HG03103 (cell line): ENCODE results near the gene SND1.

ENCODE experiments used
- ATAC-seq: cut with Tn5 transposase; IDR thresholded peaks from one replicate; pipeline ENCODE4 v1.9.1; 2021; ENCODE audit warnings: low read depth; ENCODE audit not compliant: unreplicated experiment

The SND1 gene

DNA sequence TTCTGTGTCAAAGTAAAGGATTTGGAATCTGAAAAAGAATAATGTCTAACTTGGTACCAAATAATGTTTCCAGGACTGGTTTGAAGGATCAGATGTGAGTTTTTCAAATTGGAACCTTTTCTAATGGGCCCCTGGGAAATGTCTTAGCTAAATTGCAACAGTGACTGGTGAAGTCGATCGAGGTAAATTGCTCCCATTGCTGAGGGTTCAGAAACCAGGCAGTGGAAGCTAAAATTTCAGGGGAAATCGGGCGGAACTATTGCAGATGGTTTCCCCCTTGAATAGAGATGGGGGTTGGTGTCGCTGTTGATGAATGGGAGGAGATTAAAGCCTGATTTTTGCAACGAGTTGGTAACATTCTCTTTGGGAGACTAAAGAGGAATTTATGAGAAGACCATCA lies 112.7 kb downstream of the SND1 start:
- no peak for ATAC-seq

DNA sequence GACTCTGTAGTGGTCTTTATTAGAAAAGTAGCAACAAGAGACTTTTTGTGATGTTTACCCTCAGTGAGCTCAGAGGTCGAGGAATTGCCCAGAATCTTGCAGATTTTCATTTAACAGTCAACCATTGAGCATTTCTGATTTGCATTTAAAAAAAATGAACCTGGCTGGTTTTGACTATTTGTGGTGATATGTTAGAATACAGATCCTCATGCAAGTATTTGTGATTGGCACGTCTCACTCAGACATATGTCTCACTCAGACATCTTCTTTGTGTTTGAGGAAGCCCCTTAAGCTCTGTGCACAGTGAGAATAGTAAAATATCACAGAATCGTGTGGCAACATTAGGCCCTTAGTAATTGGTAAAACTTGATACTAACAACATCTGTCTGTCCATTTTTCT lies 113.2 kb downstream of the SND1 start:
- no peak for ATAC-seq

DNA sequence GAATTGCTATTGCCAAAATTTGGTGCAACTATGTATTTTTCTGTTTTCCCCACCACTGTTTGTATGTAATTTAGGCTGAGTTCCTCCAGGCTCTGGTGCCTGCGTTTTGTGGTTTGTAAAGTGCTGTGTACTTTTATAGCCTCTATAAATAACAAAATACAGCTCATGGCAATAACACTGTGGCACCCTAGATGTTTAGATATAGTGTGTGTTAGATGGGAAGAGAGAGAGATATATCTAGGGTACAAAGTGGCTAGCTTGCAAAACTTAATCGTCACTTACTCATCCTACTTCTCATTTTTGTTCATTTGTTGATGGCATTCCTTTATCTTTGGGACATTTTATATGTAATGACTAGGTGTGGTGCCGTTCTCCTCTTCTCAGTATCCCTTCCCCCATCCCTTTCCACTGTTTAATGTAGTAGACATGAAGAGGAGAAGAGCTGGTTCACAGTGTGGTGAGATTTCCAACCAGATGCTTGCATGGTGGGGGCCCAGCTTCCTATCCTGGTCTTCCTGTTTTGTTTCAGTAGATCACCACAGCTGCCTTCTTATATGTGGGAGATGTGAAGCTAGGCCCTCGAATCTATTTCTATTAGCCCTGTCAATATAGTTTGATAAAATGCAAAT lies 115.0 kb downstream of the SND1 start:
- ATAC-seq = no peak

DNA sequence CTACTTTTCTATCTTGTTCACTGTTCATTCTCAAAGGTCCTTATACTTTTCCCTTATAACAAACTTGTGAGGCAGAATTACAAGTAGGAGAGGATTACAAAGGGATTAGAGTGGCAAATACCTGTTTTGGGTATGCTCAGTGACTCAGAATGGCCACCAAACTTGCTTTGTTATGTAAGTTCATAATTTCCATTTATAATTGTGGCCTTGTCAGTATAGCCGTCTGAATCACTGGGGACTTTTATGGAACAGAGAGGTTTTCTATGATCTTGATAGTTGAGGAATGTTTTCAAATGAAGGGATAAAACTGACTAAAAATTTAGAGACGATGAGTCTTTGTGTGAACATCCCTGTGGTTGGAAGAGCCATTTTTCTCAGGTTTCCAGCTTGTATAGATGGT lies 116.2 kb downstream of the SND1 start:
- no peak for ATAC-seq

DNA sequence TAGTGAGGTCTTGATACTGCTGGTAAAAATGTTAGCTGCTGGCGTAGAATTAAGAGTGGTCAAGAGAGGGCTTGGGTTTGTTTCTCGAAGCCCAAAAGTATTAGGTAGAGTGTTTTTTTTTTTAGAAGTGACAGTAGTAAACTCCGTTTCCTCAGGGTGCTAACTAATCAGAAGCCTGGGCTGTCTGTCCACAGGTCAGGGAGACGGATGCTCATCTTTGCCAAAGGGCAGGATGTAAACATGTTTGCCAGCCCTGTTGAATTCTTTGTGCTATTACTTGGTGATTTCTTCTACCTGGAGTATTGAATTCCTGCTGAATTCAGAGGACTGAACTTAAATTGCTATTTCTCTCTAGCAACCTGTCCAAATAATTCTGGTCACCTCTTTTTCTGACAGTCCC lies 117.1 kb downstream of the SND1 start:
- no peak for ATAC-seq

DNA sequence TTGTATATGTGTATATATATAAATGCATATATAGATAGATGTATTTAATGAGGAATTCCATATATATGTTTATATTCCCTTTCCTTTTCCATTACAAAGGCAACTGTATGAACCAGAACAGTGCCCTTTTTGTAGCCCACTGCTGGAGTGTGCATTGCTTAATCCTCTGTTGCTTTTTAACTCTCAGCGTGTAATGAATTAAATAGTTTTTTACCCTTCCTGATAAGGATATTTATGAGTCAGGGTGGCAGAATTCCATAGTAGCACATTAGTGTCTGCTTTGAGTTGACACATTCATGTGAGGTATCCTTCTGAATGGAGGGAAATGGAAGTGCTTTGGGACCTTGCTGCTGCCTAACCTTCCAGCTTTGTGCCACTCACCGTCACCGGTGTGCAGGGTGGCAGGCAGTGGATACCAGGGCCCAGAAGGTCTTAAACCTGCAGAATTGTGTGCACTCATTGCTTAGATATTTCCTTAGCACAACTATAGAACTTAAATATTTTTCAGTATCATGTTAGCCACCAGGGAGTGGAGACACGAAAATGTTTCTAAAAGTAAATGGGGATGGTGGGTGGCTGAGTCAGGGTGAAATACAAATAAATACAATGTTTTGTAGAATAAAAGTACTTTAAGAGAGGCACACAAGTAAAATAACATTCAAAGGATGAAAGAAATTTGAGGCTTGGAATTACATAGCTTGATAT lies 117.9 kb downstream of the SND1 start:
- ATAC-seq = no peak

DNA sequence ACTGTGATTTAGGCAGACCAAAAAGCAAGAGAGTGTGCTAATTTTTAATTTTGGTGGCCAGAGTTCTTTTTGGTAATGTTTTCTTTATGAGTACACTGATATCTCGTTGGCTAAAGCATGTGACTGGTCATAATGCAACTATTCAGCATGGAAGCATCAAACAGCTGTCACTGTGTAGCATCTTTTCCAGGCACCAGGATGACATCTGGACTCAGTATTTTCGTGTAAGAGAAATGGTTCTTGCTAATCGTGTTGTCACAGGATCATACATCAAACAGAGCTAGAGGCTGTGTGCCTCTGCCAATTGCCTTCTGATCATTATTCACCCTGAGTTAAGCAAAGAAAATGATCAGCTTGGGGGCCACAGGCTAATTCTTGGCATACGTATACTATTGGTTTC lies 118.9 kb downstream of the SND1 start:
- no peak for ATAC-seq

DNA sequence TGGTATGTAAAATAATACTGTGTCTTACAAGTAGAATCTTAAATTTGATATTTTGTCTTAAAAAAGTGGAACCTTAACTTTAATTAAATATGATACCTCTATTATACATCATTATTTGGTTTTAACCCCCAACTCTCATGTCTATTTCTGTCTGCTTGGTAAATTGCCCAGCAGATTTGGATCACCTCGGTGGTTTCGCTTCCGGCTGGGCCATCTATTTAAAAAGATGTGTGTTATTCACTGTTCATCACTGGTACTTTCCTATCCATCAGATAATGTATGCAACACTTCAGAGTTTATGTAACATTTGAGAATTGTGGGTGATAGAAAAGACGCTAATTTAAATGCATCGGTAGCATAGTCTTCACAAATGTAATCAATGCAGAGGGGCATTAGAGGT lies 119.7 kb downstream of the SND1 start:
- ATAC-seq = no peak

DNA sequence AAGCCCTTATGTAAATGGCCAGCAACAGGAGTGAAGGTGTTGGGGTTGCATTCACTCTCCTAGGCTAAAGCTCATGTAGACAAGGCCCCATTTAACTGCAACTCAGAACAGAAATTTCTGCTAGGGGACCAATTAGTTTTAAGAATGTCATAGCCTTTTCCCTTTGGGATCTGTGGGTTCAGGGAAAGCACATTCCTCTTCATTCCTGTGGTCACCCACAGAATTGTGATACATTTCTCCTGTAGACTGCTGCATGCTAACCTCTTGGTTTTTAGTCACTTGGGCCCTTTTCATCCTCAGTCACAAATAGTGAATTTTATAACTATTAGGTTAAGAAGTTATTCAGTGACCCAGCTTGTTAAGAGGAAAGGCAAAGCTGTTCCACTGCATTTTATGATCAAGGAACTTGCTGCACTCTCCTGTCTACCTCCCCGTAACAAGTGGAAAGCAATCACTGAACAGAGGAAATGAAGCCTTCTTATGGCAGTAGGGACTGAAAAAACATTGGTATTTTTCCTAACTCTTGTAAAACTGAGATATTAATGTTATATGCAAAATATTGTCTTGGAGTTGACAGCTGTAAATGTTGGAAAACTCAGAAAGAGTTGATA lies 124.9 kb downstream of the SND1 start:
- no peak for ATAC-seq

DNA sequence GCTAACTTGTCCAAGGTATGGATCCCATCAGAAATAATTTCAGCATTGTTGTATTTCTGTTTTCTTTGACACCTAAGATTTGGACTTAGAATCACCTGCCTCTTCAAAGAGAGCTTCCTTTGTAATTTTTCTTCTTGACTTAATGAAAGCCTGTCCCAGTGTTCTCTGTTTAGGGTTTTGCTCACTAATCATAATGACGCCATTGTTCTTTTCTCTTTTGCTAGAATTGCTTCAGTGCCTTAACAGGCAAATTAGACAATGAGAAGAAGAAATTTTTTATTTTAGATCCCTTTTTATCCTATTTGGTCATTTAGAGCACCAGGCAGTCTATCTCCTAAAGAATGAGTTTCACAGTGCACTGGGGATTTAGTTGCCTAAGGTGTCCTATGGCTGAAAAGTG lies 128.5 kb downstream of the SND1 start:
- no peak for ATAC-seq

DNA sequence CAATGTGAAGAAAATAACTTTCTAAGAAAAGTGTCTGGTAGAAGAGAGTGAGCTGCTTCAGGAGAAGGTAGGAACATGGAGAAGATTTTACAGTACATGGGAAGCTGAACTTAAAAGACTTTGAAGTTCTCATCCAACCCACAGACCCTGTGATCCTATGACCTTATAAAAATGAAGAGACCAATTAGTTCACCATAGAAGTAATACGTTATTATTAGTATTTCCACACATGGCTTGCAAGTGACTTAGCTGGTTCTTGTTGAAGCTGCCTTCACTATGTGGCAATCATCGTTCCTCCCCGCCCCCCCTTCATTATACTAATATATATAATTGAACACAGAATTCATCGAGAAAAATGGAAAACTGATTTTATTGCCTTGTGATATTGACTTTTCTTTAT lies 129.1 kb downstream of the SND1 start:
- ATAC-seq = no peak

DNA sequence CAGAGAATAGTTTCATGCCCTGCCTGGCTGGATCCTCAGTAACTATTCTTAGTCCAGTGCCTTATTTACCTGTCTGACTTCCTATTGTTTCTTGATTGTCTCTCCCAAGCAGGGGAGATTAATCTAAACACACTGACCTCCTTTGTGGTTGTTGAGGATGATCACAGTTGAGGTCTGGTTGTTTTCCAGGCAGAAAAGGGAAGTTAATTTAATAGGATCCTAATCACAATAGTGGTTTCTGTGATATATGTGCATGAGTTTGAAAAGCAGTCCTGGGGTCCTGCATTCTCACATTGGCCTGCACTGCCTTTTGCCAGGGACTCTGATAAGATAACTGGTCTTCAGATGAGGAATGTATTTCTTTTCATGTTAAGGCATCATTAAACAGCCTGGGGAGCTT lies 130.1 kb downstream of the SND1 start:
- ATAC-seq = no peak

DNA sequence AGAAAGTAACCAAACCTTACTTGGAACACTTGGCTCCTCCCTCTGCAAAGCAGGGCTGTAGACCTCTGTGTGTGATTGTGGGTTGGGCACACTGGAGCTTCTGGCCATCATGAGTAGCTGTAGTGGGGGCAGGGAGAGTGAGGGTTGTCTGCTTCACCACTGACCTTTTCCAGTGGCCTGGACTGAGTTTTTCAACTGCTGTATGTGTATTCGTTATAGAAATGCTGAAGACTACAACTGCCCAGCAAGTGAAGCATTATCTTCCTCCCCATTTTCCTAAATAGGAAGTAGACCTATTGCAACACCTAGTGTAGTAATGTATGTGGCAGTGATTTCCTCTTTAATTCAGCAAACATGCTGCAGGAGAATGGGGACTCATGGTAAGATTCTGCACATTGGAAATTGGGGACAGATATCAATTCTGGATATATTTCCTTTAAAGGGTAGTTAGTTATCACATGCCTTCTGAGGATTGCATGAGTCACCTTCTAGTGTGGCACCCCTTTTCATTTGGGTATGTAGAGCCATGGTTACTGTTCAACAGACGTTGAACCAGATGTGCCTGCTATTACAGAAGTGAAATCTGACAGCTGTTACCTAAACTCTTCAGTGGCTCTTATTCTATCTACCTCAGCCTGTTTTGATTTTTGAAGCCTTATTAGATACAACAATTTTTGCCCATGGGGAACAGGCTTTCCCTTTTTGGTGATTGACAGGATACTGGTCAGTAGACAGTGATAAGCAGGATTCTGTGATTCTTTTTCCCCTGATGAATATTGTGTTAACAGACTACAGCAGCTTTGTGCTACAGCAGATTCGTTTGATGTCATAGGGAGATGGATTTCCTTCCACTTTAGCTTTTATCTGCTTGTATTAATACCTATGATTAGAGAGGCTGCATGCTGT lies 130.9 kb downstream of the SND1 start:
- ATAC-seq = peak; percentile 72

DNA sequence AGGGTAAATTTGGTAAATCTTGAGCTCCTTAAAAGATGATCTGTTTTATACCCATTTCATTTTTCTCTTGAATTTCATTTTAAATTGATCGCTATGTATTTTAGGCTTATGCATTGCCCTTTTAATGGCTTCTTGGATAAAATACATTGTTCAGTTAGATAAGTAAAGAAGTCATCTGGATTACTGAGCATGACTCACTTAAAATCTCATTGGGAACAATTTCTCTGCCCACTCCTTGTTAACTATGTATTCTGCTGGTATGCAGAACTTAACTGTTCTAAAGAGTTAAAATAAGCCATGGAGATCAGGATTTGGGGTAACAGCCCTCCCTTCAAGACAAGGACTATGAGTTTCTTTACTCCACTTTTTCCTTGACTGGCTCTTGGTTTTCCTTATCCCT lies 134.2 kb downstream of the SND1 start:
- no peak for ATAC-seq

DNA sequence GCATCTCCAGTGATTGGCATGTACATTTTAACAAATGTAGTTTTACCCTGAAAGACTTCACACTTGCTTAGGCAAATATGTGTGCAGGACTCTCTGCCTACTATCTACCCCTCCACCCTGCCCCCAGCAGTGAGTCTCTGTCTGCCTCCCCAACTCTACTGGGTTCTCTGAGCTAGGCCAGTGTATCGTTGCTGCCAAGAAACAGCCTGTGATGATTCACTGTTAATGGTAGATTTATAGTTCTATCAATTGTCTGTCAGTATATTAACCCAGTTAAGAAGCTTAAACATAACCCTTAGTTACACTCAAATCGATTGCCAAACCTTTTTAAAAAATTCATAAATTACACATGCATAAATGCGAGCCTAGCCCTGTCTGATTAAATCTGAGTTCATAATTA lies 137.0 kb downstream of the SND1 start:
- no peak for ATAC-seq

DNA sequence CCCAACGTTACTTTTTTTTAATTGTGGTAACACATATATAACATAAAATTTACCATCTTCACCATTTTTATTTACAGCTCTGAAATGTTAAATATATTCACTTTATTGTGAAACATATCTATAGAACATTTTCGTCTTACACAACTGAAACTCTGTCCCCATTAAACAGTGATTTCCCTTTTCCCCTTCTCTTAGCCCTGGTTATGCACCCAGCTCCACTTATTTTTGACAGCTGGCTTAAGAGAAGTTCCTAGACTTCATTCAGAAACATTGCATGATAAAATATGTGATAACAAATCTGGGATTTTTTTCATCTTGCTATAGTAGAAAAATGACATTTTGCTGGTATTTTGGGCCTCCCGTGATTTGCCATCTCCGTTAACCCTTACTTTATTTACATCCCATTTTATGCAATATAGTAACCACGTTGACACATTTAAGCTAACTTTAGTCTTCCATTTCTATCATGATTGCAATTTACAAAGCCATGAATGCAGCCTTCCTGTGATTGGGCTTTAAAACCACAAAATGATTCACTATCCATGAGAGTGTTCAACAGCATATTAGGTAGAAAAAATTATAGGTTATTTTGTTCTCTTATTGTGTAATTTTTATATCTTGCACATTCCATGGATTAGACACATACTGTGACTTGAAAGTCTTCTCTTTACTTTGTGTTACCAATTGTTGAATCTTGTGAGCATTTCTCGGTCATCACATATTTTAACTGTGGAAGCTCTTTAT lies 139.6 kb downstream of the SND1 start:
- no peak for ATAC-seq

DNA sequence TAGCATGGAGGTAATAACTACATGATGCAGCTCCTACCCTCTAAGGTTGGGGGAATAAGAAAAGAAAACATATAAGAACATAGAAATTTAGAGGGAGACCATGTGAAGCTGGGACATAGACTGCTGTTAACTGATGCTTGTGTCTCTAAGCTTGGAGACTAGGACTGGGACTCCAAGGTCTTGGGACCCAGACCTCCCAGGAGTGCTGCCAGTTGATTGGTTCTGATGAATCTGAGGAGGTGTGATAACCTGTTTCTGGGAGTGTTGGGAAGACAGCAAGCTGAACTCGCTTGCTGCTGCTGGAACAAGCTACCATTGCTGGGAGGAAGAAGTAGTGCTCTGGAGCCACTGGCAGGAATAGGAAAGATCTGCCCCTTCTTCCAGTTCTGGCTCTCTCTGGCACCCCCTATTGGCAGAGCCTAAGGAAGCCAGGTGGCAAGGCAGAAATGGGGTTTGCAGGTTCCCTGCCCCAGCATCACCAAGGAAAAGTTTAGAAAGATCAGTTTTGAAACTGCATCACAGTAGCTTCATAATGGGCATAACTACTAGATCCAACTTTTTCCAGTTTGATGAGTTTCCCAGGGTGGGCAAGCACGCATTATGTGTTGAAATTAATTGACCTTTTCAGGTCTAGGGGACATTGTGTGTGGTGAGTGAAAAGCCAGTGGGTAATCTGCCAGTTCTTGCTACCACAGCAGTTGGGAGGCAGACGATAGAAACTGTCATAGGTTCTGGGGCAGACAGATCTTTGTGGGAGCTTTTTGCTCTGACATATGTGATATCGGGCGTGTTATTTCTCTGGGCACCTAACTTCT lies 140.7 kb downstream of the SND1 start:
- ATAC-seq = no peak

DNA sequence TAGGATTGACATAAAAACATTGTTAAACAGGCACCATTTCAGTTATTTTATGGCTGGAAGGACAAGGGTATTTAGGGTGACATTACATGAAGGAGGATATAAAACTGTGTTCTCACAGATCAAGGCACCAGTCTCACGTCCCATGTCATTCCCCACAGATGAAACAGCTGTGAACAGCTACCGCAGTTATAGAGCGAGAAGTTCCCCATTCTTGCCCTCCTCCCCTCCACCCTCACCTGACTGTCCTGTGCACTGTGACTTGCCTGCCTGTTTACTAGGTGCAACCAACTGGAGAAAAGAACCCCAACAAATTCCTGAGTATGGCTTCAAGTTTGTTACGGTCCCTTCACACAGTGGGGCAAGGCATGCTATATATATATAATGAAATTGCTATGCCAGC lies 141.6 kb downstream of the SND1 start:
- ATAC-seq = no peak

DNA sequence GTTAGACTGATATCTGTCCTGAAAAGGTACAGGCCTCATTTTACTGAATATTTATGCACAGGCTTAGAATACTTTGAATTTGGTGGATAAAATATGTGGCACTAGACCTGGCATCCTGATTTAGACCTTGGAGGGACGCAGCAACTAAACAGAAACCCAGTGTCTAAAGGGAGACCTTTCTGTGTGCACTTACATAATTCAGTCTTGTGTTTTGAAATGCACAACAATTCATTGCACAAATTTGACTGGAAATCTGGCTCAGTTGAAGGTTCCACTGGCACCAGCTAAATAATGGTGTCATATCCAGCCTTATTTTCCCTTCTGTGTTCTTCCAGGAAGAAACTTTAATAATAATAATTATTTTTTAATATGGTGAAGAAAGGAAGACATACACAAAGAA lies 142.1 kb downstream of the SND1 start:
- no peak for ATAC-seq

DNA sequence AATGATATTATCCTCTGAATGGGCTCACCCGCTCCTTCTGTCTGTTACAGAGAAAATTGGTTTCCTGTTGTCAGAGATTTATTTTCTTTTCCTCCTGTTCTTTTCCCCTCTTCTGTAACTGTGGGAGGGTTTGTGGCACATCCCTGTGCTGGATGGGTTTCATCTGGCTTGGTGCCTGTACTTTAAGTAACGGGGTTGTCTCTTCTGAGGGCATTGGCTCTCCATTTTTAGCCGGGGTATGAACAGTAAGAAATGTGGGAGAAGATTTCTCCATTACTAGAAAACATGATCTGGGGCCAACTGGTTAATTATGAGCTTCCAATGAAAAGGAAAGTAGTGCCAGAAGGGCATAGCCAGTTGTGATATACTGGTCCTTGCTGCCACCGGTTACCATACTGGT lies 142.6 kb downstream of the SND1 start:
- ATAC-seq = no peak
